Sigmoid colon (tissue), 4 donors: ENCODE measurements around the gene DEFB121.

Experiments
- POLR2A ChIP-seq, 2 donors: fragments of 450-650 bp; IDR thresholded peaks; one replicate each; pipeline ENCODE4 v1.6.1; 2016; ENCODE audit warnings: antibody characterized with exemption in 2 of 2, mild to moderate bottlenecking in 2 of 2, moderate library complexity in 2 of 2
- POLR2AphosphoS5 ChIP-seq, 4 donors: sonication (generic); formaldehyde crosslinking; IDR thresholded peaks; one replicate each; pipeline ENCODE4 v1.6.1; 2017; ENCODE audit warnings: antibody characterized with exemption in 4 of 4
- TF ChIP-seq, protein P1 (sequence below), 4 experiments: fragments of 450-650 bp in 3 of 4; fragments of 200-600 bp in 1 of 4; IDR thresholded peaks; one replicate each; pipeline ENCODE4 v1.5.1; 2016 to 2019; ENCODE audit warnings: antibody characterized with exemption in 4 of 4, mild to moderate bottlenecking in 3 of 4, moderate library complexity in 2 of 4

DNA sequence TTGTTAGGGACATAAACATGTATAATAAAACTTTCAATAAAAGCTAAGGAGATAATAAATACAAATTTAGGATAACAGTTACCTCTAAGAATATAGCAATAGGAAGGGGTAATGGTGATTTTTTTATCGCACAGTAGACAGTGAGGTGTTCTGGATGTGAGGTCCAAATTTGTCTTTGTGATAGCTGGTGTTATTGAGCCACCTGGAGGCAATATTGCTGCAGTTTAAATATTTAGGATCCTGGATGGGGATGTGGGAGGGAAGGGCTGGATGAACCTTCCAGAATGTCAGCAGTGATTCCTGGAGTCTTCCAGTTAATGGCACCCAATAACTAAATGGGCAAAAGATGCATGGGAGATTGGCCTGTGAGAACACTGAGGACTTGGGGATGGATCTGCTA lies 48.3 kb upstream of the DEFB121 start:
- no peak for TF ChIP-seq POLR2A (IDR thresholded peaks at IDR 0.05)
- no peak for TF ChIP-seq POLR2AphosphoS5 (IDR thresholded peaks at IDR 0.05)
- TF ChIP-seq, protein P1, sequence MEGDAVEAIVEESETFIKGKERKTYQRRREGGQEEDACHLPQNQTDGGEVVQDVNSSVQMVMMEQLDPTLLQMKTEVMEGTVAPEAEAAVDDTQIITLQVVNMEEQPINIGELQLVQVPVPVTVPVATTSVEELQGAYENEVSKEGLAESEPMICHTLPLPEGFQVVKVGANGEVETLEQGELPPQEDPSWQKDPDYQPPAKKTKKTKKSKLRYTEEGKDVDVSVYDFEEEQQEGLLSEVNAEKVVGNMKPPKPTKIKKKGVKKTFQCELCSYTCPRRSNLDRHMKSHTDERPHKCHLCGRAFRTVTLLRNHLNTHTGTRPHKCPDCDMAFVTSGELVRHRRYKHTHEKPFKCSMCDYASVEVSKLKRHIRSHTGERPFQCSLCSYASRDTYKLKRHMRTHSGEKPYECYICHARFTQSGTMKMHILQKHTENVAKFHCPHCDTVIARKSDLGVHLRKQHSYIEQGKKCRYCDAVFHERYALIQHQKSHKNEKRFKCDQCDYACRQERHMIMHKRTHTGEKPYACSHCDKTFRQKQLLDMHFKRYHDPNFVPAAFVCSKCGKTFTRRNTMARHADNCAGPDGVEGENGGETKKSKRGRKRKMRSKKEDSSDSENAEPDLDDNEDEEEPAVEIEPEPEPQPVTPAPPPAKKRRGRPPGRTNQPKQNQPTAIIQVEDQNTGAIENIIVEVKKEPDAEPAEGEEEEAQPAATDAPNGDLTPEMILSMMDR (IDR thresholded peaks at IDR 0.05), result no peak
